ENCODE measurements around the gene AFF1.
"Not testable (repeated sequence)": the region's sequence is repeated elsewhere in the genome, so short reads cannot be mapped to it uniquely, and the experiment has no call there.

The AFF1 gene

DNA sequence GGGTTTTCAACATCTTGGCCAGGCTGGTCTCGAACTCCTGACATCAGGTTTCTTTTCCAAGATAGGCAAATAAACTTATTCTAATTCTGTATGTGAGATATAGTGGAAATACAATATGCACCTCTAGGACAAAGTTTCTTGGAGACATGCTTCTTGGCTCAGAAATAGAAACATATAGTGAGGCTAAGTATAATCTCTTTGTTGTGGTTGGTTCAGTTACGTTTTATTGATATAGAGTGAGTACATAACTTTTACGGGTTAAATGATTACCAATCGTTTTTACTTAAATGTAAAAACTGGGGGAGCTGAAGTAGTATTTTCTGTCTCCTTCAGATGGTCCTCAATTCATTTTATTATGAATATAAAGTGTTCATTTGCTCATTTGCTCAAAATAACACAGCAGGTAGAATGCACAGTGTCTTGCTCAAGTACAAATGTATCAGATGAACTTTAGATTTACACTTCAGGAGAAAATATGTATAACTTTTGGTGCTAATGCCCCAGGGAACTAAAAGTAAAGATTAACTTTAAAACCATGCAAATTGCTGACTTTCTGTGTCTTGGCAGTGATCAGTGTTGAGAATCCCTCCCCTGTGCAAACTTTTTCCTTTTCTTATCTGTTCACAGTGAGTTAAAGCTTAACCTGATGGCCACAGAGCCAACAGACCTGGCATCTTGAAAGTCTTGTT, 77.6 kb downstream of the AFF1 start:
- no peak for DNase-seq (ENCODE audit: low read depth)

DNA sequence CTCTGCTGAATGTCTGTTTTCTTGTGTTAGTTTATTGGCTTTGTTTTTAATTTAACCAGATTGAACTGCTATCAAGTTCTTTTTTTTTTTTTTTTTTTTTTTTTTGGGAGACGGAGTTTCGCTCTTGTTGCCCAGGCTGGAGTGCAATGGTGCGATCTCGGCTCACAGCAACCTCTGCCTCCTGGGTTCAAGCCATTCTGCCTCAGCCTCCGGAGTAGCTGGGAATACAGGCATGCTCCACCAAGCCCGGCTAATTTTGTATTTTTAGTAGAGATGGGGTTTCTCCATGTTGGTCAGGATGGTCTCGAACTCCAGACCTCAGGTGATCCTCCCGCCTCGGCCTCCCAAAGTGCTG, 78.1 kb downstream of the AFF1 start:
- DNase-seq (ENCODE audit: low read depth) = not testable (repeated sequence)

DNA sequence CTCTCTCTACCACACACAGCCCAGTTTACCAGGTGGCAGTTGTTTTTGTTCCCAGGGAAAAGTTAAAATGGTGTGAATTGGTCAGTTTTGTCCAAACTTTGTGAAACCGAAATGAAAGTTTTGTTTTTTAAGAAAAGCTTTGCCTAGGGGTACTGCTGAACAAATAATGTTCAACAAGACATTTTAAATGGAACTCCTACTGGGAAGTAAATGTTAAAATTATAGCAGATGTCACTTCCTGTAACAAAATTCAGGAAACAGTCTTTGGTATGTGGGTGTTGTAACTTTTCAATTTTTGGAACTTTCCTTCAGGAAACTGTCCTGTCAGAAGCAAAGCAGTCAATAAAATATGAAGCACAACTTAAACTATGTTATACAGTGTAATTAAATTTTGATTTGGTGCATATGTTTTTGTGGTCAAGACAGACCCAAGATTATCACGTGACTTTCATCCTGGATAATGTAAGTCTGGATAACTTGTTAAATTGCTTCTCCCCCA, 79.5 kb downstream of the AFF1 start:
- no peak for DNase-seq (ENCODE audit: low read depth)

DNA sequence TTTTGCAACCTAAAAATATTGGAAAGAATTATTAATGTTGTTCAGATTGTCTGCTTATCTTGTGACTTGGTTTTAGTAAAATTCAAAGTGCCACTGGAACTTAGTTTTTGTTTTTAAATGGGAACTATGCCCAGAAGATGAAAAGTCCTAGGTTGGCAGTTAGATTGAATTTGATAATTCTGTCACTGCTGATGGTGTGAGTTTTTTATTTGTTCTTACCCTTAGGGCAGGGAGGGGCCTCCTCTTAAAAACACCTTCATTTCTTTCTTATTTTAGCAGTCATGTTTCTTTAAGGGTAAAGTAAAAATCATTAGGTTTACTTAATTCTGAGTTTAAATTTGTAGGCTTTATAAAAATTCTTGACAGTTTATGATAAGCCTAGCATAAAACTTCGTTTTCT, 80.6 kb downstream of the AFF1 start:
- no peak for DNase-seq (ENCODE audit: low read depth)

DNA sequence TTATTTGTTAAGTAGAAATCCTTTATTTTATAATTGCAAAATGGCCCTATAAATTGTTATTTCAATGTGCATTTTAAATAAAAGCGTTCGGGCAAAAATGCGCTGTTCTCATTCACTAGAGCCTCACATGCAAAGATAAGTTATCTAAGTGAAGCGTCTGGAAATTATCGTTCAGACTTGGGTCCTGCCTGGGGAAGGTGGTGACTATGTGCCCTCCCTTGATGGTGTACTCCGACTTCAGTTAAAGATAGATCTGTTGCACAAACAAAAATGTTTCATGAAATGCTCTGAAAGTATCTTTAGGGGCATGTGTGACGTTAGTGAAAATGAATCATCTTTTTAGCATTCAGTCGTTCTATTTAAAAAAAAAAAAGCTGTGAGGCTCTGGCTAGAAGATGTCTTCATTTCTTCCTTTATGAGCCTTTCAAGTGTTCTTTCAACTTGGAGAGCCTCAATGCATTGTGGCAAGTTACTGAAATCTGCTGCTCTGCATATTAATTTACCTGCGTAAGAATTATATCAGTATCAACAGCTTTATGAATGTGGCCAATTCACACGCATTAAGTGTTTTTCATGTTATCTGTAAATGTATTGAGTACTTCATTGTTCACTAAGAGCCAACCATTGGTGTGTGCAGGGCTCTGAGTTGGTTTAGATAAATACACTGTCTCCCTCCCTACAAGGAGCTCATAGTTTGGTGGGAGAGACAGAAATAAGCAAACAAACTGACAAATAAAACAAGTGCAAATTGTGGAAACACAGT, 83.0 kb downstream of the AFF1 start:
- no peak for DNase-seq (ENCODE audit: low read depth)

DNA sequence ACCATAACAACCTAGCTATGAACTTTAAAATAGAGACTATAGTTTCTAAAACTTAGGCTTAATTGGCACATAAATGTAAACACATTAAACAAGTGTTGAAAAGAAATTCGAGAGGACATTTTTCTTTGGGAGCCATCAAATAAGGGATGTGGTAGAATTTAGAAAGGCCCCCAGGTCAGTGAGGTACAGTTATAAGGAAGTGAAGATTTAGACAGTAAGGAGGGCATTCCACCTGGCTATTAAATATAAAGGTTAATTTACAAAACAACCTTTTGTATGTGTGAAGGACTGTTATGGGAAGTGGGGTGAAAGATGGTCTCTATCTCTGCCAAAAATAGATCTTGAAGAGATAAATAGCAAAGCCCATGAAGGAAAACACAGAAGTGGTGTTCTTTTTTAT, 83.9 kb downstream of the AFF1 start:
- DNase-seq (ENCODE audit: low read depth) = no peak

DNA sequence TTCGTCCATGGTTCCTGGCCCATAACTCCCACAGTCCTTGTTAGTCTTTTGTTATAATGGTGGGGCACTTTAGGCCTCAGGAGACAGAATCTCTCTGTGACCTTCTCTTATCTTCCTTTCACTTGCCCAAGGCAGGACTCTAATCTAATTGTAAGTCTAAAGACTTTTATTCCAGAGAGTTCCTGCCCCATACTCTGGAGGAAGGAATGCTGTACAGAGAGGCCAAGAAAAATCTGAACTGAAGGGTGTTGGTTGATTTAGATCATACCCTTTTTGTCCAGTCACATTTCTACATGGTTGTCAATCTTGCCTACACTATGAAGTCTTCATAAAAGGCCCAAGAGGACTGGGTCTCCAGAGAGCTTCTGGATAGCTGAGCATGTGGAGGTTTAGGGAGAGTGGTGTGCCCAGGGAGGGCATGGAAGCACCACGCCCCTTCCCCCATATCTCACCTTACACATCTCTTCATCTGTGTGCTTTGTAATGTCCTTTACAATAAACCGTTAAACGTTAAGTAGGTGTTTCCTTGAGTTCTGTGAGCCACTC, 84.5 kb downstream of the AFF1 start:
- DNase-seq (ENCODE audit: low read depth) = no peak

DNA sequence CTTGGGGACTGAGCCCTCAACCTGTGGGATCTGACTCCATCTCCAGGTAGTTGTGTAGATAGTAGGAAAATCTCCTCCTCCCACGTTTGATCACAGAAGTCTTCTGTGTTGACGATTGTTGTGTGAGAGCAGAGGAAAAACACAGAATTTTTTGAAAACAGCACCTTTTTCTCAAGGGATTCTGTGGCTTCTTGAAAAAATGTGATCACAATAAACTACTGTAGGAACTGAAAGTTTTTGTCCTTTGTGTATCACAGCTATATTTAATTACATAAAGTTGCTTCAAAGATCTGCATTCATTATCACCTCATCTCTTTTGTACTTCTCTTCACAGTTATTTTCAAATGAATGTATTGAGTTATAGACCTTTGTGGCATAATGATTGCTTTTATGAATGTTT, 85.1 kb downstream of the AFF1 start:
- DNase-seq (ENCODE audit: low read depth) = no peak

DNA sequence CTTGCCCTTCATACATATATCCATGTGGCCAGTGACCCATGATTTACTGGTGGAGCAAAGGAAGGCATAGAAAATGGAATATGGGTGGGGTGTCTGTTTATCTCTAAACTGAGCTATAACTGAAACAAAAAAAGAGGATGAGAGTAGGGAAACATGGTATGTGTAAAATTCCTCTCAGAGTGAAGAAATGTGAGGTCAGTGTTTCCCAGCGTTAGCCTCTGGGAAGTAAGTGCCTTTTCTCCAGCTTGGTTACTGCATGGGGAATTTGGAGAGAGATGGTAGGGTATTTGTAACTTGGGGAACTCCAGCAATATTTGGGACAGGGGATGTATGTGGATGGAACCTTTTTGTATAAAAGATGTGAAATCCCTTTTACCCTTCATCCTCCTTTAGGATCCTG, 89.4 kb downstream of the AFF1 start:
- no peak for DNase-seq (ENCODE audit: low read depth)

DNA sequence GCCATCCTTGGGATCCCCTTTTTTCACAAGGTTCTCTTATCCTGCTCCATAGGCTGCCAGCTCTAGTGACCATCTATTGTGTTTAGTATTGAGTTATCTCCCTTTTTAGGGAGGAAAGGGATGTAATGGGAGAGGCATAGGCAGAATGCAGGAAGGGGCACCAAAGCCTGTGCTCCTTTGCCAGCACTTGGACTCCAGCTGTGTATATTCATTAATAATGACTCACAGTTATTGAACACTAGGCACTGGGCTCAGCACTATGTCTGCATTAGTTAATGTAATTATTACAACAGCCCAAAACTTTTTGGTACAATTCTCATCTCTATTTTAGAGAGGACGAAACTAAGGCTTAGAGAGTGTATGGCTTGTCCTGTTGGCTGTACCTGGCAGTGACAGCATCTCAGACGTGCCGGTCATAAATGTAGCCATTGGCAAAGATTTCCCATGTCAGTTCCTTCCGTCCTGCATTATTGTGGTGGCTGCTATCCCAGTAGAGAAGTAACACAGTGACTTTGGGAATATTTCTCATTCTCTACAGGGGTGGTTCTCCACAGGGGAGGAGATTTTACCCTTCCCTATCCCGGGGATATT, 90.3 kb downstream of the AFF1 start:
- no peak for DNase-seq (ENCODE audit: low read depth)

DNA sequence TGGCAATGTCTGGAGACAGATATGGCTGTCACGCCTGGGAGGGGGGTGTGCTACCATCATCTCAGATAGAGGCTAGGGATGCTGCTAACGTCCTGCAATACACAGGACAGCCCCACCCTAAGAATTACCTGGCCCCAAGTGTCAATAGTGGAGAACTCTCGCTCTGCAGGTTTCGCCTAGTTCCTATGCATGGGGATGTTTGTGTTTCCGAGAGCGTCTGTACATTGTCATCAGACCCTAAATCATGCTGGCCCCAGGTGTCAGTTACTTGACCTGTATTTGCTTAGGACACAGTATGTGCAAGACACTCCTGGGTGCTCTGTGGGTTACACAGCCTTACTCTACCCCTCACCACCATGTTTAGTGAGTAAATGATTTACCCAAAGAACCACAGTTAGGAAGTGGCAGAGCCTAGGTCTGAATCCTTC, 90.8 kb downstream of the AFF1 start:
- no peak for DNase-seq (ENCODE audit: low read depth)

DNA sequence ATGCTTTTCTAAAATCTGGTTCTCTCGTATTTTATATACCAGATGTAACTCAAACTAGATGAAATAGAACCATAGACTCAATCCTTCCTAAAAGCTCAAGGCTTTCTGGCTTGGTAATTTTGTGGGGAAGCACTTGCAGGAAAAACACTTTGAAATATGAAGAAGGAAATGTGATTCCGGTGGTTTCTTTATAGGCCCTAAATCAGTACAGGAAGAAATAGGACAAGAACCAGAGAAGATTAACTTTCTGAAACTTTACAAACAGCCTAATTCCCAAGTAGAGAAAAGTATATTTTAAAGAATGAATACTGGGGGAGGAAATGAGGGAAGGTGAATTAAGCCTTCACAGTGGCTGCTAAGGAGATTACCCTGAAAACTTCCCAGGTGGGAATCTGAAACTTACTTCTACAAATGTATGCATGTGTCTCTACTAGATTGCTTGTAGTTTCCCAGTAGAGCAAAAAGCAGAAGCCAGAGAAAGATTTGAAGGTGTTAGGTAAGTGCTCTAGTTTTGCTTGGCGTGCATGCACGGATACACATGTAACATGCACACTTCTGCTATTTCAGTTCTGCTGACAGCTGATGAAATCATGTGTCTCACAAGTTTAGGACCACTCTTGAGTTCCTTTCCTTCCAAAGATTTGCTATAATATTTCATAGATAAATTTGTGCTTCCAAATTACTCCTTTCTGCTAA, 92.1 kb downstream of the AFF1 start:
- no peak for DNase-seq (ENCODE audit: low read depth)

DNA sequence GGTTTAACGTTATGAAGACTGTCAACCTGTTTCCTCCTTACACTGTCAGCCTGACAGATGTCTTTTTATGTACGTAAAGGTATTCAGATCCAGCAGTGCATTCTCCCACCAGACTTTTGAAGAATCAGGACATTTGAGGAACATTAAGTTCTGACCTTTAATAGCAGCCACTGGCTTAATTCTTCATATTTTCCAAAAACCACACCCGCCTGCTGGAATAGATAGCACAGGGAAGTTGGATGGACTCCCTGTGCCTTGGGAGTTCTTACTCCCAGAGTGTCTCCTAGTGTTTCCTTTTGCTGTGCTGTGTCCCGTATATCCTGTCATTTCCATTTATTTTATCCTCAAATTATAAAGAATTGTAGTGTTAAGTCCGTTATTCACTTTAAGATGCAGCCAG, 94.5 kb downstream of the AFF1 start:
- DNase-seq (ENCODE audit: low read depth) = no peak

DNA sequence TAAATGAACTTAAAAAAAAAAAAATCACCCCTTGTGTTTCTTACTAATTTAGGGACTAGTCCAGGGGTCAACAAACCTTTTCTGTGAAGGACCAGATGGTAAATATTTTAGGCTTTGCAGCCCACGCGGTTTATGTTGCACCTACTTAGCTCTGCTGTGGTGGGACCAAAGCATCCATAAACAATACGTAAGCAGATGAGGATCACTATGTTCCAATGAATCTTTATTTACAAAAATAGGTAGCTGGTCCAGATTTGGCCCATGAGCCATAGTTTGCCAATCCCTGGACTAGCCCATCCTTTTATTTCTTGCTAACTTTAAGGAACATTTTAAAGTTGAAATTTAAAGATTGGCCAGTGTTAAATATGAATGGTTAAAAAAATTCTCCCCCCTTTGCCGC, 95.3 kb downstream of the AFF1 start:
- no peak for DNase-seq (ENCODE audit: low read depth)

DNA sequence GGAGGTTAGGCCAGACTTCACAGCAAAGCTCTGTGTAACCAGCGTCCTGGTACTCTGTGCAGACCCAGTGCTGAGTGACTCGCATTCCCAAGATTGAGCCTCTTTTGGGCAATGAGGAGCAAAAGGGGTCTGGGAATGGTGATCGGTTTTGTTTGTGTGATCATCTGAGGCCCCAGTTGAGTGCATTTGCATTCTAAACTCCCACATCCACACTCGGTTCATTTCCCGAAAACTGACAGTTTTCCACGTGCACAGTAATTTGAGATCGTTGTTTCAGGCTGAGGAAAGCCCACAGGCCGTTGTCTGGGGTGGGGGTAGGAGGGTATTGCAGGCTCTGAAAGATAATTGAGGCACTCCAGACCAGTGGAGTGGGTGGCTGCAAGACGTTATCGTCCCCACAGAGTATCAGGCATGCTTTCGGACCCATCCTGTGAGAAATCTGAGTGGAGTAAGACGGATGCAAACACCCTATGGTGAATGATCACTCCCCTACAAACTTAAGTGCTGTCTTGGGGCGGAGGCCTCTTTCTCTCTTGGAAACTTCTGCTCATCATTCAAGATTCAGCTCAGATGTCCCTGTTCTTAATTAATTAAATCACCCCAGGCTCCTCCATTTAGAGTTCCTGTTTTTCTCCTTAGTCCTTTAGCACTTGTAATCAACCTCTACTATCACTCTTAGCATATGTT, 96.1 kb downstream of the AFF1 start:
- no peak for DNase-seq (ENCODE audit: low read depth)

DNA sequence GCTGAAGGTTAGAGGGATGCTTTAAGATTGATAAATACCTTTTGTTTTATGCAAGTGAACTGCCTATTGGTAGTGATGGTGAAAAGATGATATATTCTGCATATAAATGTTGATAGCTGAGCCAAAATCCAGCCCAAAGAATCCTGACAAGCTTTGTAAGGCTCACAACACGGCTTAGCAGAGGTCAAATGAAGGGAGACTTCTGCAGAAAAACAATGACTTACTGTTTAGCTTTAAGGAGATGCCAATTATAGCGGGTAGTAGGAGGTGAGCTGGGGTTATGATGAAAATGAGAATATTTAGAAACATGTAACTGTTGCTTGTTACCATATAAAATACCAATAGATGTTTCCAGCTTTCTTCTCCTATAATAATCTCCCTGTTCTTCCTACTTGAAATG, 97.1 kb downstream of the AFF1 start:
- DNase-seq (ENCODE audit: low read depth) = no peak

DNA sequence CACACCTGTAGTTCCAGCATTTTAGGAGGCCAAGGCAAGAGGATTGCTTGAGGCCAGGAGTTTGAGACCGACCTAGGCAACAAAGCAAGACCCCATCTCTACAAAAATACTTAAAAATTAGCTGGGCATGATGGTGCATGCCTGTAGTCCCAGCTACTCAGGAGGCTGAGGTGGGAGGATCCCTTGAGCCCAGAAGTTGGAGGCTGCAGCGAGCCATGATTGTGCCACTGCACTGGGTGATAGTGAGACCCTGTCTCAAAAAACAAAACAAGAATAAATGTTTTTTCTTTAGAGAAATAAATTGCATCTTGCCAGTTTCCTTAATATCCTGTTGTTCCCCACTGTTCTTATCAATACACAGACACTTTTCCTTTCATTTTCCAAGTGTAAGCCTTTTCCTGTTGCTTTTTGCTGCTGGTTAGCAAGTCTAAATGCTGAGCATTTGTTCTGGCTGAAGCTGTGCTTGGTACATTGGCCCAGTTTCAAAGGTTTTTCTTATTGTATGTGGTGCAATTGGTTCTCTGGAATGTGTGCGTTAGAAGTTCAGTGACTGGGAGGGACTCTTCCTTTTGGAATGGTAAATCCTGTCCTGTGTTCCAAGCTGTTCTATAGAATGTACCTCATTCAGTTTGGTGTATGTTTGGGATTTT, 98.2 kb downstream of the AFF1 start:
- DNase-seq (ENCODE audit: low read depth) = no peak

DNA sequence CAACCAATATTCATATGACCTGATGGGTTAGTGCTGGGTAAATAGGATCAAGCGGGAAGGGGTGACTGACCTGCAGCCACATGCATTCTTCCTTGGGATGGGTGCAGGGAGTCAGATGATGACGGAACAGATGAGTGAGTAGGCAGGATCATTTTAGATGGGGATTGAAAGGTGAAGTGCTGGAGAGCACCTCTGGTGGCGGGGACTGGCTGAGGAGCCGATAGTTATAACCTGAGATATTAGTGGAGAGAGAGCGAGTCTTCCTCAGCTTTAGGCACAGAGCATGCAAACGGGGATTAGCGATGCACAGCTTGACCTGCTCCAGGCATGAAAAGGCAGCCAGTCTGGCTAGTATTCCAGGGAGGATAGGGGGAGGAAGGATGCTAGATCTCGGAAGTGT, 99.1 kb downstream of the AFF1 start:
- DNase-seq (ENCODE audit: low read depth) = no peak

DNA sequence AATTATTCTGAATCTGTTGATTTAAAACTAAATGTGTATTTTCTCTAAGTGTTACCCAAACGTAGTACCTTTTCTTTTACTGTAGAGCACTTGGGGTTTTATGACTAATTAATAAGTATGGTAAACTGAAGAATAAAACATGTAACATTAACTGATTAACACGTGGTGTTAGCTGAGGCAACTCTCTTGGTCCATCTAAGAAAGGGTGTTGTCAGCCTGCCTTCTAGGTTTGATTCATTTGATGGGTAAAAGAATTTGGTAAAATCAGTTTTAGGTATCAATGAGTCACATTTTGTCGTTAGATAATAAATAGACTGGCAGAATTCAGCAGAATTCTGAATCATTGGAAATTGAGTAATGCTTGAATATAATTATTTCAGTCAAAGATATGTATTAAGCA, 99.7 kb downstream of the AFF1 start:
- DNase-seq (ENCODE audit: low read depth) = no peak

DNA sequence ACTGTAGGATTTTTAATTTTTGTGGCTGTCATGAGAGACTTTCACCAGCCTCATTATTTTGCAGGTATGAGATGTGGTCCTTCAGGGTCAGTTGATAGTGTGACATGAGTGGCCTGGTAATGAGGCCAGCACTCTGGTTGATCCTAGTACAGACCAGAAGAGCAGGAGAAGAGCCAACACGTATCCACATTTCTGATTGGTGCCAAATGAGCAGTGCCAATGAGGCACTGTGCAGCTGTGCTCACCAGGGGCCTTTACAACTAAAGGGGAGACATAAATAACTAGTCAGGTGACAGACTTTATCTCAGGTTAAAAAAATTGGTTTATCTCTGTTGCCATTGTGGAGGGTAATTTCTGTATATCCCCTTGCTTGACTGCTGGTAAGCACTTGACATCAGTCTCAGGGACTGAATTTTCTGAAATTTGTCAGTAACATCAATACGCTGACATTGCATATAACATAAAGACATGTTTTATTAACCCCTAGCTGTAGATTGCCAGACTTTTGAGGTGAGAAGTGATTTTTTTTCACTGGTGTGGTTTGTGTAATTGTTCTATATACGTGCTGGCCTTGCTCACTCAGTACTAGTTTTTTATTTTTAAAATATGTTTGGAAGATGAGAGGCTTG, 101.2 kb downstream of the AFF1 start:
- DNase-seq (ENCODE audit: low read depth) = no peak

DNA sequence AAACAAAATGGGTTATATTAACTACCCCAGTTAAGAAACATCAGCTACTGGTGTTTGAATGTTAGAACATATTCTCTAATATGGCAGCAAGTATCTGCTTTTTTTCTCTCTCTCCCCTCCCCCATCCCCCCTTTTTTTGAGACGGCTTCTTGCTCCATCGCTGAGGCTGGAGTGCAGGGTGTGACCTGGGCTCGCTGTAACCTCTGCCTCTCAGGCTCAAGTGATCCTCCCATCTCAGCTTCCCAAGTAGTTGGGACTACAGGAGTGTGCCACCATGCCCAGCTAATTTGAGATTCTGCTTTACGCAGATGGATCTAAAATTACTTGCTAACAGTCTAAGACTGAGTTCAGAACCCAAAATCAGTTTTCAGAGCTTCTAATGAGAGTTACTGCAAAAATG, 101.9 kb downstream of the AFF1 start:
- no peak for DNase-seq (ENCODE audit: low read depth)
